Vagina (tissue), 2 donors: ENCODE results near the gene PRMT2. TPM values are rescaled to one million over a fixed set of nuclear protein-coding genes. Genes with fewer than 3 reads are reported as not detected.
"Not testable (repeated sequence)": the region's sequence is repeated elsewhere in the genome, so short reads cannot be mapped to it uniquely, and the experiment has no call there.

Experiments
- DNase-seq, 2 donors: peaks; one replicate each; pipeline ENCODE4 v3.0.0-alpha.2; 2017; ENCODE audit errors: extremely low spot score in 2 of 2
- H3K27ac ChIP-seq: fragments of 200-600 bp; sonication (generic); one replicate; pipeline ENCODE4 v1.5.1; 2019
- H3K27me3 ChIP-seq: fragments of 200-600 bp; sonication (generic); one replicate; pipeline ENCODE4 v1.5.1; 2019
- H3K36me3 ChIP-seq, 2 donors: fragments of 200-600 bp; sonication (generic); one replicate each; pipeline ENCODE4 v1.5.1; 2017 to 2019
- H3K4me1 ChIP-seq: fragments of 200-600 bp; sonication (generic); one replicate; pipeline ENCODE4 v1.5.1; 2019
- H3K4me3 ChIP-seq, 2 donors: fragments of 200-600 bp; sonication (generic); 1 replicate in 1 of 2; 2 replicates in 1 of 2; pipeline ENCODE4 v1.5.1; 2016 to 2019
- H3K9me3 ChIP-seq: fragments of 200-600 bp; sonication (generic); one replicate; pipeline ENCODE4 v1.5.1; 2019
- POLR2A ChIP-seq, 2 donors: fragments of 450-650 bp; IDR thresholded peaks; one replicate each; pipeline ENCODE4 v1.6.1; 2017; ENCODE audit warnings: antibody characterized with exemption in 2 of 2, mild to moderate bottlenecking in 2 of 2, moderate library complexity in 2 of 2
- POLR2AphosphoS5 ChIP-seq, 2 donors: sonication (generic); formaldehyde crosslinking; IDR thresholded peaks; one replicate each; pipeline ENCODE4 v1.9.0; 2017; ENCODE audit warnings: antibody characterized with exemption in 2 of 2, mild to moderate bottlenecking in 2 of 2, low read depth in 1 of 2; ENCODE audit not compliant: insufficient read depth in 1 of 2
- intact Hi-C: fragments of 100-400 bp; cut with DNase I; formaldehyde crosslinking; loops from one replicate; pipeline ENCODE4 v1.15.1; 2023
- total RNA-seq: library from RNA; depleted of rRNA; stranded (reverse); fragments of >200 nt; gene quantifications from one replicate; pipeline ENCODE4 v1.2.3, GENCODE V29; 2016
- TF ChIP-seq, protein P1 (sequence below), 3 experiments: fragments of 450-650 bp in 2 of 3; fragments of 200-600 bp in 1 of 3; sonication (generic) in 1 of 3; IDR thresholded peaks; one replicate each; pipeline ENCODE4 v1.5.1; 2017 to 2019; ENCODE audit warnings: antibody characterized with exemption in 3 of 3, mild to moderate bottlenecking in 2 of 3, moderate library complexity in 2 of 3

Gene PRMT2
- total RNA-seq, 1 donor from 2014 or later: 78.1 TPM

- no peak for DNase-seq
- peaks cover 0 to 12% of the 10 kb centered on the region in 2 donors for H3K36me3 ChIP-seq
- peaks cover 17% of the 10 kb centered on the region for H3K4me1 ChIP-seq
- intact Hi-C loops: no loop called here
- H3K27me3 ChIP-seq: no peaks in the 10 kb centered on the region
- H3K9me3 ChIP-seq: no peaks in the 10 kb centered on the region
- peak overlapping the region; percentile 45 to 47 for H3K4me3 ChIP-seq
- H3K27ac ChIP-seq: no peak overlapping the region
- TF ChIP-seq POLR2AphosphoS5 (IDR thresholded peaks at IDR 0.05; ENCODE audit: insufficient read depth in 1 of 2, low read depth in 1 of 2): no peak
- TF ChIP-seq POLR2A (IDR thresholded peaks at IDR 0.05): no peak
These were observed 31.7 kb downstream of the PRMT2 start for GRCh38 chr21:46666941-46667740.

GRCh38 chr21:46667741-46668380 lies 32.4 kb downstream of the PRMT2 start:
- Histone ChIP-seq H3K4me3 (peak overlapping the region; percentile 45 to 47), H3K4me1 (peaks cover 17% of the 10 kb centered on the region), H3K9me3 (no peaks in the 10 kb centered on the region), H3K27me3 (no peaks in the 10 kb centered on the region), H3K27ac (no peak overlapping the region), H3K36me3 (peaks cover 0 to 10% of the 10 kb centered on the region in 2 donors)
- DNase-seq: peak in 1 of 2 donors; percentile 65
- intact Hi-C loops: no loop called here
- TF ChIP-seq, protein P1, sequence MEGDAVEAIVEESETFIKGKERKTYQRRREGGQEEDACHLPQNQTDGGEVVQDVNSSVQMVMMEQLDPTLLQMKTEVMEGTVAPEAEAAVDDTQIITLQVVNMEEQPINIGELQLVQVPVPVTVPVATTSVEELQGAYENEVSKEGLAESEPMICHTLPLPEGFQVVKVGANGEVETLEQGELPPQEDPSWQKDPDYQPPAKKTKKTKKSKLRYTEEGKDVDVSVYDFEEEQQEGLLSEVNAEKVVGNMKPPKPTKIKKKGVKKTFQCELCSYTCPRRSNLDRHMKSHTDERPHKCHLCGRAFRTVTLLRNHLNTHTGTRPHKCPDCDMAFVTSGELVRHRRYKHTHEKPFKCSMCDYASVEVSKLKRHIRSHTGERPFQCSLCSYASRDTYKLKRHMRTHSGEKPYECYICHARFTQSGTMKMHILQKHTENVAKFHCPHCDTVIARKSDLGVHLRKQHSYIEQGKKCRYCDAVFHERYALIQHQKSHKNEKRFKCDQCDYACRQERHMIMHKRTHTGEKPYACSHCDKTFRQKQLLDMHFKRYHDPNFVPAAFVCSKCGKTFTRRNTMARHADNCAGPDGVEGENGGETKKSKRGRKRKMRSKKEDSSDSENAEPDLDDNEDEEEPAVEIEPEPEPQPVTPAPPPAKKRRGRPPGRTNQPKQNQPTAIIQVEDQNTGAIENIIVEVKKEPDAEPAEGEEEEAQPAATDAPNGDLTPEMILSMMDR (IDR thresholded peaks at IDR 0.05): no peak
- no peak for TF ChIP-seq POLR2A (IDR thresholded peaks at IDR 0.05)

DNA sequence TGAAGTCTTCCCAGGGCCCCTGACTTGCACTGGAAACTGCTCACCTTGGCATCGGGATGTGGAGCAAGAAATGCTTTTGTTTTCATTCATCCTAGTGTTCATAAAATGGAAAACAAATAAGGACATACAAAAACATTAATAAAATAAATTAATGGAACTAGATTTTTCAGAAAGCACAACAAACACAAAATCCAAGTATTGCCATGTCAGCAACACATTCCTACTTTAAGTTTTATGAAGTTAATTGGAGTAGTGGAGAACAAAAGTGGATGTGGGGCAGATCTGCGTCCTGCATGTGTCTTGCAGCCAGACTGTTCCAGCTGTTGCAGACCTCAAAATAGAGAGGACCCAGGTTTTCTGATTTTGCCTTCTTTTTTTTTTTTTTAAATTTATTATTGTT lies 32.9 kb downstream of the PRMT2 start:
- H3K27ac ChIP-seq: no peak overlapping the region
- peaks cover 0 to 7% of the 10 kb centered on the region in 2 donors for H3K36me3 ChIP-seq
- DNase-seq: no peak
- no peak for TF ChIP-seq POLR2A (IDR thresholded peaks at IDR 0.05)
- TF ChIP-seq, protein P1 (IDR thresholded peaks at IDR 0.05): no peak
- TF ChIP-seq POLR2AphosphoS5 (IDR thresholded peaks at IDR 0.05; ENCODE audit: insufficient read depth in 1 of 2, low read depth in 1 of 2): no peak
- intact Hi-C loops: no loop called here
- H3K9me3 ChIP-seq: no peaks in the 10 kb centered on the region
- H3K27me3 ChIP-seq: no peaks in the 10 kb centered on the region
- peaks cover 17% of the 10 kb centered on the region for H3K4me1 ChIP-seq
- H3K4me3 ChIP-seq: peak overlapping the region; percentile 45 to 47

DNA sequence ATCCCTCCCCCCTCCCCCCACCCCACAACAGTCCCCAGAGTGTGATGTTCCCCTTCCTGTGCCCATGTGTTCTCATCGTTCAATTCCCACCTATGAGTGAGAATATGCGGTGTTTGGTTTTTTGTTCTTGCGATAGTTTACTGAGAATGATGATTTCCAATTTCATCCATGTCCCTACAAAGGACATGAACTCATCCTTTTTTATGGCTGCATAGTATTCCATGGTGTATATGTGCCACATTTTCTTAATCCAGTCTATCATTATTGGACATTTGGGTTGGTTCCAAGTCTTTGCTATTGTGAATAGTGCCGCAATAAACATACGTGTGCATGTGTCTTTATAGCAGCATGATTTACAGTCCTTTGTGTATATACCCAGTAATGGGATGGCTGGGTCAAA lies 33.4 kb downstream of the PRMT2 start:
- DNase-seq, H3K36me3 ChIP-seq, H3K4me3 ChIP-seq, H3K9me3 ChIP-seq, H3K27ac ChIP-seq, H3K27me3 ChIP-seq, intact Hi-C loops: not testable (repeated sequence)
- H3K4me1 ChIP-seq: peaks cover 17% of the 10 kb centered on the region

DNA sequence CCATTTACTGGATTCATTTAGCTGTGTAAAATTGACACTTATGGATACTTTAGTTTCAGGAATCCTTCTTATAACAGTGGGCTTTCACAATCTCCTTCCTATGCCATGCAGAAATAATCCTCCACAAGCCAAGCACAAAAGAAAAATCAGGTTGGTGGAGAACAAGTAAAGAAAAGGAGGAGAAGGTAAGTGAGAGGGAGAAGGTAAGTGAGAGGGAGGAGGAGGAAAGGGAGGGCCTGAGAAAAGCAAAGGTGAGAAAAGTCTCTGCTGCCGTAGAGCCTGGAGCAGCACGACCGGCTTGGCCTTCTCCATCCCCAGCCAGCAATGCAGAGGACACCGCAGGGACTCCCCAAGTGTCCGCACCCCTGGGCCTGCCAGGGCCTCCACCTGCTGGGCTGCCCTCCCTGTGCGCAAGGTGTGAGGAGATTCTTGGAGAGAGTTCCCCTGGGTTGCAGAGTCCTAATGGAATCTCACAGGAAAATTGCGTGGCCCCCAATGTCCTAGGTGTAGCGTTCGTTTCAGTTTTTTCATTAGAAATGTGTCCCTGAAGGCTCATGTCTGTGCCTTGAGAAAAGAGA lies 39.0 kb downstream of the PRMT2 start:
- H3K4me1 ChIP-seq: no peaks in the 10 kb centered on the region

More for the DNA sequence above, 39.0 kb downstream of the PRMT2 start:
- intact Hi-C loops: no loop called here
- TF ChIP-seq, protein P1 (IDR thresholded peaks at IDR 0.05): no peak
- TF ChIP-seq POLR2AphosphoS5 (IDR thresholded peaks at IDR 0.05; ENCODE audit: insufficient read depth in 1 of 2, low read depth in 1 of 2) (no peak), POLR2A (IDR thresholded peaks at IDR 0.05) (no peak)
- peak in 1 of 2 donors; percentile 58 for DNase-seq
- H3K27me3 ChIP-seq: no peaks in the 10 kb centered on the region
- no peak overlapping the region for H3K27ac ChIP-seq
- H3K36me3 ChIP-seq: no peaks in the 10 kb centered on the region
- H3K9me3 ChIP-seq: no peaks in the 10 kb centered on the region
- H3K4me3 ChIP-seq: no peak overlapping the region
